A549 treated with CORT108297 at 1 μM for 4 hours (cell line): Measurements from ENCODE around the gene CABP4. TPM values are rescaled to one million over a fixed set of nuclear protein-coding genes. Genes with fewer than 3 reads are reported as not detected.

Experiments used
- total RNA-seq: library from RNA; stranded (reverse); fragments of 200-300 nt; extraction: Qiagen RNA extraction; gene quantifications from 5 replicates; pipeline ENCODE4 v1.2.3, GENCODE V29; 2022

CABP4 gene
- total RNA-seq: 0.03 TPM in 1 of 5 replicates, not detected in the others

DNA sequence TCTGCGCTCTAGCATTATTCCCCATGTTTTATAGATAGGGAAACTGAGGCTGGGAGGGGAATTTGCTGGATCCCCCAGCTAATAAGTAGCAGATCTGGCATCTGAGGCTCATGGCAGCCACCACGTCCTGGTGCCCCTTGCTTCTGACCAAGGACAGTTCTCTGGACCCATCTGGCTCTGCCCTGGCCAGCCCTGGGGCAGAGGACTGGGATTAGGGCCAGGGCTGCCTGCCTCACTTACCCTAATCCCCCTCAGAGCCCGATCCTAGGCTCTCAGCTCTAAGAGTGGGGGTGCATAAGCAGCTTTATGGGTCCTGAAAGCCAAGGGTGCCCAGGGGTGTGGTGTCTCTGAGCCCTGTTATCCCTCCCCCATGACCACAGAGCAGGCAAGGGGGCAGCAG, at the start of gene CABP4:
Gene CABP4, plus strand, starts transcription at position 301 of the 400 bp plus-strand sequence. Its CDS starts 70 bp downstream, at position 371.

GRCh38 chr11:67415501-67416304, 39.5 kb upstream of the CABP4 start, which contains the start of gene CARNS1:
Gene CARNS1, plus strand, starts transcription at chr11:67415678. Its CDS starts 522 bp downstream, at chr11:67416200.

DNA sequence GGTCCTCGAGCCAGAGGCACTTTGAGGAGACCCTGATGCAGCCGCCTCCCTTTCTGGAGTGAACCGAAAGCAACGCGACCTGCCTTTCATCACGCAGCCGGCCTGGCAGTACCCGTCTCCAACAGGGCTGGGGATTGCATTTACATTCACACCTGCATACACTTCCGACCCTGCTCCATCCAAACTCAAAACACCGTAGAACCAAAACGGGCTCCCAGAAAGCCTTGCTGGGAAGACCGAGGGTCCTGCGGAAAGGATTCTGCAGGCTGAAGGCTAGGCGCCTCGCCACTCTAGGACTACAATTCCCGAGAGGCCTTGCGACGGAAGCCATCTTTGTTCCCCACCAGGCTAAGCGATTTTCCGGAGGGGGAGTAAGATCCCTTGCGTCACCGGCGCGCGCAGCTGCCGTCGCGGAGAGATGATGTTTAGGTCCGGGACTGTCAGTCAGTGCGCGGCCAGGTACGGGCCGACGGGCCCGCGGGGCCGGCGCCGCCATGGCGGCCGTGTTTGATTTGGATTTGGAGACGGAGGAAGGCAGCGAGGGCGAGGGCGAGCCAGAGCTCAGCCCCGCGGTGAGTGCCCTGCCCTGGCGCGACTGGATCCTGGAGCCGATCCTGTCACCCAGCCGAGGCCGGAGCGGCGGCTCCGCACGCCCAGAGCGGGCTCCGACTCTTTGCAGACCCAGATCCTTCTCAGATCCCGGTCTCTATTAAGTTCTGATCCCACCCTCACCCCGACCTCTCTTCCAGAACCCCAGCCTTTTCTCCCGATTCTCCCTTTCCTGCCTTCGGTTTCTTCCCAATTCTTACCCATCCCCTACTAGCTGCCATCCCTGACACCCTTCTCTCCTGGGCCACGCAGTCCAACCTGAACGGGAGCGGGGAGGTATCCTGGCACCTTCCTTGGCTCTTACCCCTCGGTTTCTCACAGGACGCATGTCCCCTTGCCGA, 26.8 kb upstream of the CABP4 start, which contains the start of gene RPS6KB2:
Gene RPS6KB2, plus strand, starts transcription at position 443 of the 950 bp plus-strand sequence. Its CDS starts 52 bp downstream, at position 495.

DNA sequence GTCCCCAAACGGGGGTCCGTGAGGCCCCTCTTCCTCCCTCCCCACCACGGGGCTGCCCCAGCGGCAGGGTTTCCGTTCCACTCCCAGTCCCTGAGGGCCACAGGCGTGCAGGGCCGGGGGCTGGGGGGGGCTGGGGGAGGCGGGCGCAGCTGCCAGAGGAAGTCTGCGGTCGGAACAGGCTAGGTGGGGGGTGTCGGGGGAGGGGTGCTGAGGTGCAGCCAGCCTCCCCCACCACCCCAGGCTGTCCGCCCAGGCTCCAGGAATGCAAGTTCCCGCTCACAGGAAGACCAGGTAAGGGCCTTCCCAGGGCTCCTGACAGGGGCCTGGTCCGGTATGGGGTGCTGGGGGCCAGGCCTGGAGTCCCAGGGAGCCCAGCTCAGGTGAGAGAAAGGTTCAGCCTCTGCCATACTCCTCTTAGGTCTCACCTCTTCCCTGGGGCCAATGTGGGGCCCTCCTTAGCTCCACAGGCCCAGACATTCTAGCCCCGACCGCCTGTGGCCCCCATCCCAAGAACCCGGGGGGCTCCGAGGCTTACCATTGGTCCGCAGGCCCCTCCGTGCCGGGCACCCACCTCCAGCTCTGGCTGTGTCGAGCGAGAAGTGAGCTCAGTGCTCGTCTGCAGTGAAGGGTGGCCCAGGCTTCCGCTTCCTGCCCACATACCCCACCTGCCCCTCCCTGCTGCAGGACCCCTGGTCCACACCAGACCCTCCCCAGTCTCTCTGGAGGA, 17.9 kb upstream of the CABP4 start, which contains the start of gene PTPRCAP:
Gene PTPRCAP, minus strand, starts transcription at position 601 of the 727 bp plus-strand sequence. Its CDS starts 63 bp downstream, at position 538.

DNA sequence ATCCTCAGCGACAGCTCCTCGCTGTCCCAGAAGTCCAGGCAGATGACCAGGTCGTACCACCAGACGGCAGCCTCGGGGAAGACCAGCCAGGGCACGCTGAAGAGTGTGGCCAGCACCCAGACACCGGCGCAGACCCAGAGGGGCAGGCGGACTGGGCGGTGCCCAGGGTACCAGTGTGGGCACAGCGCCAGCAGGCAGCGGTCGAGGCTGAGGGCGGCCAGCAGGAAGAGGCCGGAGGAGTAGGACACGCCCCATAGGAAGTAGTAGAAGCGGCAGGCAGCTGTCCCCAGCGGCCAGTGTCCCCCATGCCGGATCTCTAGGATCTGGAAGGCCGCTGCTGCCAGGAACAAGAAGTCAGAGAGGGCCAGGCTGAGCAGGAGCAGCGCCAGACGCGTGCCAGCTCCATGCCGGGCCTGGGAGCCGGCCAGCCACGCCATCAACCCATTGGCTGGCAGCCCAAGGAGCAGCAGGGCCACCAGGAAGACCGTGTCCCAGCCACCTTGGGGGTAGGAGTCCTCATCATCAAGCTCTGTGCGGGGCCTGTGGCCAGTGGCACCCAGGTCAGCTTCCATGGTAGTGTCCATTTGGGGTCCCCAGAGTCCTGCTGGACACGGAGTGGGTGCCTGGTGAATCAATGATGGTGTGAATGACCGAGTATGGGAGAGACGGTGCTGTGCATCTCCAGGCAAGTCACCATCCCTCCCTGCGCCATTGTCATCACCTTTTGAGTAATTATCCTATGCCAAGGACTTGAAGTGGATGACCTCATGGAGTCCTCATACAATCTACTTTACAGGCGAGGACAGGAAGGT, 2.8 kb upstream of the CABP4 start, which contains the start of gene GPR152:
Gene GPR152, minus strand, starts transcription at position 589 of the 812 bp plus-strand sequence. Its CDS starts 5 bp downstream, at position 584.

GRCh38 chr11:67468759-67469507, 13.8 kb downstream of the CABP4 start, which contains the start of gene TMEM134:
Gene TMEM134, minus strand, starts transcription at chr11:67469251. Its CDS starts 59 bp downstream, at chr11:67469192.

DNA sequence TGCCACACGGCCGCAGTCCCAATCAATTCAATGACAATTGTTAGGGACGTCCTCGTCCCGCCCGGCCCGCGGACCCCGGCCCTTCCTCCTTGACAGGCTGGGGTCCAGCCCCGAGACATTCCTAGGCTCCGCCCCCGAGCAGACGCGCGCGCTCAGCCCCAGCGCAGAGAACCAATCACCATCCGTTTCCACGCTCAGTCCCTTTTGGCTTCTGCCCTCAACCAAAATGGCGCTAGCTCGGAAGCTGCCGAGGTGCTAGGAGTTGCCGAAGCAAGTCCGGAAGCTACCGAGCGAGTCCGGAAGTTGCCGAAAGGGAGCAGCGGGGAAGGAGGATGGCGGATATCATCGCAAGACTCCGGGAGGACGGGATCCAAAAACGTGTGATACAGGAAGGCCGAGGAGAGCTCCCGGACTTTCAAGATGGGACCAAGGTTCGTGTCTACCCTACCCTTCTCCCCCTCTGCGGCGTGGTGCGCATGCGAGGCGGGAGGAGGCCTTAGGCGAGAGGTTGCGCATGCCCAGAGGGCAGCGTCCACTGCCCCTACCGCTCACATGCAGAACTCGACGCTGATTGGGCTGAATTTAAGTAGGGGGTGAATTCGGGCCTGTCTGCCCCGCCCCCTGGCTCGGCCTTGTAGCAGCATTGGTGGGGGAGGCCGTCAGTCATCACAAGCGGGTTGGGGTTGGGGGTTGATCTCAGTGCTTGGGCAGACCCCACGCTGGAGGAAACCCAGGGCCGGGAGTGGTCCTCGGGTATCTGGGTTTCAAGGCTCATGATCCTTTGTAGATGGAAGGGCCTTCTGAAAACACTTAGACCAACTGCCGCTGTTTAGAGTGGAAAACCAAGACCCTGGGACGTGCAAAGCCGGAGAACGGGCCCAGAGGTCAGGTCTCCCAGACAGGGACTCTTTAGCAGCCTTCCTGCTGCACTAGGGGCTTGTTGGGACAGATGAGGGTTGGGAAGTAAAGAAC, 28.0 kb downstream of the CABP4 start, which contains the start of gene AIP:
Gene AIP, plus strand, starts transcription at position 200 of the 972 bp plus-strand sequence. Its CDS starts 133 bp downstream, at position 333.

DNA sequence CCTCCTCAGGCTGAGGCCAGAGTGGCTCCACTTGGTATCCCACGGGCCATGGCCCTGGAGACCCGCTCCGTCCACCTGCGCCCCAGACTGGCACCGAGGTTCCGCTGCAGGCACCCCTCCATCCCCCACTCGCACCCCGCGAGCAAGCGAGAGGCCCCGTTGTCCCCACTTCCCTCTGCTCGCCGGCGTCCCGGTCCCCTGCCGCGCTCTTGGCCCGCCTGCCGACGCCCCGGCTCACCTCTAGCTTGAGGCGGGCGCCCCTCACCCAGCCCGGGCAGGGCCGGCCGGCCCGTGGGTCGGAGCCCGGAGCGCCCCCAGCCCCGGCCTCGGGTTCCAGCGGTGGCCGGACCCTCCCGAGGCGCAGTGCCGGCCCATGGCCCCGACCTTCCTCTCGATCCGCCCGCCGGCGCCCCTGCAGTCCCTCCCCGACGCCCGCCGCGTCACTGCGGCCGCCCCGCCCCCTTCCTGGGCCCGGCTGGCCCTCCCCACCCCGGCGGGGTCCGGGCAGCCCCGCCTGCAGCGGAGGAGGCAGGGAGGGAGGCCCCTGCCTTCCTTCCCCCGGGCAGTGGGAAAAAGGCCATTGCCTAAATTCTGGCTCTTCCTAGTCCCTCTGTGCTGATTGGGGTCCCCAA, 49.9 kb downstream of the CABP4 start, which contains the start of gene PITPNM1:
Gene PITPNM1, minus strand, starts transcription at position 414 of the 632 bp plus-strand sequence. CDS start 1,183 bp downstream, outside the sequence.

DNA sequence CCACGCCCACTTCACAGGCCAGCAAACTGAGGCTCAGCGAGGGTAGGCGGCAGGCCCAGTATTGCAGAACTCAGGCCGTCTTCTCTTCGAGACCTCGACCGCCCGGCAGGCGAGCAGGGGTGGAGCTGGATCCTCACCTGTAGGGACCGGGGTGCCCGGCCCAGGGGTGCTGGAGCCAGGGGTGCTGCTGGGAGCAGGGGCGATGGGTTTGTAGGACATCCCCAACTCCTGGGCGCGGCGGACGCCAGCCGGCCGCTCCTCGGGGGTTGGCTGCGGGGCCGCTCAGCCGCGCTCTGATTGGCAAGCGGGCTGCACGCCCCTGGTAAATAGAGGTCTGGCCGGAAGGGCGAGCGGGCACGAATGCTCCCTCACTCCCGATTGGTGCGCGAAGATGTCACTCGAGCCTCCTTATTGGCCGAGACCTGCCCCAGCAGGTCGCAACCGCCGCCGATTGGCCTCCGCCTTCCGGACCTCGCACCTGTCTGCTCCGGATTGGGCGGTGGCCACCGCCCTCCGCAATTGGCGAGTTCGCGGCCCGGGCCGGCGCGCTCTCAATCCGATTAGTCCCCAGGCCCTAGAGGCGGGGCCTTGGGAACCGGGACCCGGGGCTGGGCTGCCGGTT, 52.8 kb downstream of the CABP4 start, which contains the start of gene CDK2AP2:
Gene CDK2AP2, minus strand, starts transcription at position 299 of the 622 bp plus-strand sequence. Its CDS starts 80 bp downstream, at position 219.

Other genes starting within 250 kb of the CABP4 start
- gene GRK2, start 188.9 kb upstream of the CABP4 start, total RNA-seq: 27.9 to 44.6 TPM (median 42.9 TPM) in 5 replicates
- 21.4 to 32.0 TPM (median 26.8 TPM) in 5 replicates for gene ANKRD13D, start 166.1 kb upstream of the CABP4 start, total RNA-seq
- gene SSH3, start 151.8 kb upstream of the CABP4 start, total RNA-seq: 17.1 to 29.0 TPM (median 27.3 TPM) in 5 replicates
- gene POLD4, start 101.8 kb upstream of the CABP4 start, total RNA-seq: 196 to 263 TPM (median 258 TPM) in 5 replicates
- gene CLCF1, start 81.8 kb upstream of the CABP4 start, total RNA-seq: 39.1 to 53.1 TPM (median 45.3 TPM) in 5 replicates
- gene RAD9A, start 63.4 kb upstream of the CABP4 start, total RNA-seq: 22.1 to 40.0 TPM (median 36.1 TPM) in 5 replicates
- 269 to 296 TPM (median 294 TPM) in 5 replicates for gene PPP1CA, start 53.5 kb upstream of the CABP4 start, total RNA-seq
- gene TBC1D10C, start 51.3 kb upstream of the CABP4 start, total RNA-seq: 0.10 to 0.12 TPM (median 0.10 TPM) in 4 of 5 replicates, not detected in the other
- gene CARNS1, start 39.7 kb upstream of the CABP4 start, total RNA-seq: 0.09 to 0.29 TPM (median 0.21 TPM) in 5 replicates
- gene RPS6KB2, start 26.9 kb upstream of the CABP4 start, total RNA-seq: 42.9 to 52.1 TPM (median 51.2 TPM) in 5 replicates
- gene PTPRCAP, start 17.7 kb upstream of the CABP4 start, total RNA-seq: 0.24 to 0.42 TPM (median 0.32 TPM) in 5 replicates
- gene CORO1B, start 11.9 kb upstream of the CABP4 start, total RNA-seq: 57.1 to 64.4 TPM (median 61.3 TPM) in 5 replicates
- 0.07 TPM in 1 of 5 replicates, not detected in the others for gene GPR152, start 2.6 kb upstream of the CABP4 start, total RNA-seq
- gene TMEM134, start 13.9 kb downstream of the CABP4 start, total RNA-seq: 43.5 to 66.7 TPM (median 63.8 TPM) in 5 replicates
- gene AIP, start 27.7 kb downstream of the CABP4 start, total RNA-seq: 44.3 to 53.1 TPM (median 48.4 TPM) in 5 replicates
- gene PITPNM1, start 50.0 kb downstream of the CABP4 start, total RNA-seq: 38.9 to 60.0 TPM (median 53.9 TPM) in 5 replicates
- gene CDK2AP2, start 52.8 kb downstream of the CABP4 start, total RNA-seq: 67.0 to 97.8 TPM (median 95.2 TPM) in 5 replicates
- gene CABP2, start 68.1 kb downstream of the CABP4 start, total RNA-seq: not detected in 5 replicates
- gene GSTP1, start 128.5 kb downstream of the CABP4 start, total RNA-seq: 1,416 to 1,791 TPM (median 1,766 TPM) in 5 replicates
- gene NDUFV1, start 151.6 kb downstream of the CABP4 start, total RNA-seq: 134 to 158 TPM (median 153 TPM) in 5 replicates
- gene NUDT8, start 174.6 kb downstream of the CABP4 start, total RNA-seq: 5.9 to 14.0 TPM (median 13.1 TPM) in 5 replicates
- not detected in 5 replicates for gene TBX10, start 184.4 kb downstream of the CABP4 start, total RNA-seq
- 0.83 to 1.9 TPM (median 1.3 TPM) in 5 replicates for gene ACY3, start 195.4 kb downstream of the CABP4 start, total RNA-seq
- gene ALDH3B2, start 219.3 kb downstream of the CABP4 start, total RNA-seq: not detected in 5 replicates